Tibial artery (tissue), 4 donors: ENCODE measurements around the gene EPSTI1.
A peak's percentile ranks its signal among the peaks of the same experiment; 100 is the strongest.
"Not testable (repeated sequence)": the region's sequence is repeated elsewhere in the genome, so short reads cannot be mapped to it uniquely, and the experiment has no call there.

Experiments
- DNase-seq, 2 donors: peaks; one replicate each; pipeline ENCODE4 v3.0.0-alpha.2; 2019
- H3K27ac ChIP-seq, 2 donors: fragments of 200-600 bp; sonication (generic) in 1 of 2; 1 replicate in 1 of 2; 2 replicates in 1 of 2; pipeline ENCODE4 v1.5.1; 2018 to 2019; ENCODE audit warnings: mild to moderate bottlenecking in 1 of 2
- H3K27me3 ChIP-seq, 2 donors: fragments of 200-600 bp; sonication (generic) in 1 of 2; one replicate each; pipeline versions ENCODE4 v1.5.1 to v1.6.0; 2016 to 2019
- H3K36me3 ChIP-seq, 3 donors: fragments of 200-600 bp; sonication (generic) in 2 of 3; one replicate each; pipeline ENCODE4 v1.5.1; 2016 to 2019; ENCODE audit warnings: mild to moderate bottlenecking in 2 of 3
- H3K4me1 ChIP-seq, 4 donors: fragments of 200-600 bp; sonication (generic) in 2 of 4; 1 replicate in 3 of 4; 2 replicates in 1 of 4; pipeline ENCODE4 v1.5.1; 2016 to 2019
- H3K4me3 ChIP-seq, 2 donors: fragments of 200-600 bp; sonication (generic) in 1 of 2; 1 replicate in 1 of 2; 2 replicates in 1 of 2; pipeline ENCODE4 v1.5.1; 2018 to 2019; ENCODE audit warnings: mild to moderate bottlenecking in 2 of 2
- H3K9me3 ChIP-seq, 3 donors: fragments of 200-600 bp; sonication (generic) in 1 of 3; one replicate each; pipeline ENCODE4 v1.5.1; 2016 to 2019
- CTCF ChIP-seq, 2 experiments: fragments of 200-600 bp in 1 of 2; fragments of 450-650 bp in 1 of 2; IDR thresholded peaks; one replicate each; pipeline ENCODE4 v1.5.1; 2017 to 2019; ENCODE audit warnings: antibody characterized with exemption in 2 of 2, mild to moderate bottlenecking in 1 of 2, moderate library complexity in 1 of 2
- intact Hi-C: fragments of 100-400 bp; cut with DNase I; formaldehyde crosslinking; loops from one replicate; pipeline ENCODE4 v1.15.0; 2023; ENCODE audit warnings: low total_unique reads

The EPSTI1 gene

DNA sequence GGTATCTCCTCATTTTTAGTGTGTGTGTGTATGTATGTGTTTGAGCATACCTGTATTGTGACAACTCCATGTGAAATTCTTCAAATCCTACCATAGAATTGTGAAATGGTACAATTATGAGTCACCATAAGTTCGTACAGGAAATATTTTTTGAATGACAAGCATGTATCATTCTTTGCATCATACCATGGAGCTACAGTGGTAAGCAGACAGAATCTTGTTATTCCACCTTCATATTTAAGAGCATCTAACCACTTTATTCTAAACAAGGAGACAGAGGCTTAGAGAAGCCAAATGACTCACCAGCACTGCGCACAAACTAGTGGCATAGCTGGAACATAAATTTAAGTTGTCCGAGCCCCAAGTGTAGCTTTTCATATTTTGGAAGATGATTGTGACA is 4.5 kb upstream of the EPSTI1 start:
- no peak overlapping the region for H3K4me3 ChIP-seq
- DNase-seq, result no peak
- H3K4me1 ChIP-seq, result peaks cover 0 to 8% (median 2%) of the 10 kb centered on the region in 4 donors
- H3K9me3 ChIP-seq, result no peaks in the 10 kb centered on the region
- intact Hi-C loops, result no loop called here
- H3K36me3 ChIP-seq, result no peaks in the 10 kb centered on the region
- no peak overlapping the region for H3K27ac ChIP-seq
- no peak for TF ChIP-seq CTCF (IDR thresholded peaks at IDR 0.05)
- no peaks in the 10 kb centered on the region for H3K27me3 ChIP-seq

DNA sequence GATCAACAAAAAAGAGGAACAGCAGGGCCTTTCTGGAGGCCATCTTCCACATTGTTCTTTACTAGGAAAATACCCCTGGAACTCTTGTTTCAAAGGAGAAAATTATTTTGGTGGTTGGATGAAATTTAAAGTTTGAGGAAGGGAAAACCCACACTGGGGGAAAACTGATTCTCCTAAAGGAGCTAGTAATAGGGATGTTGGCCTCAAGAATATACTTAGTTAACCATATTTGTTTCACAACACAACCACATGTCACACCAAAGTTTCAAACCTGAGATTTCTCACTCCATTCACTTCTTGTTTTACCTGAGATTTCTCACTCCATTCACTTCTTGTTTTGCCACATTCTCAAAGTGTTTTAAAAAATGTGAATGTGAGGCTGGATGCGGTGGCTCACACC is 2.8 kb upstream of the EPSTI1 start:
- peaks cover 0 to 13% (median 4%) of the 10 kb centered on the region in 4 donors for H3K4me1 ChIP-seq
- H3K27me3 ChIP-seq, result no peaks in the 10 kb centered on the region
- no peaks in the 10 kb centered on the region for H3K9me3 ChIP-seq
- H3K36me3 ChIP-seq, result no peaks in the 10 kb centered on the region
- no peak for DNase-seq
- H3K4me3 ChIP-seq, result no peak overlapping the region
- no peak for TF ChIP-seq CTCF (IDR thresholded peaks at IDR 0.05)
- no peak overlapping the region for H3K27ac ChIP-seq
- intact Hi-C loops, result no loop called here

DNA sequence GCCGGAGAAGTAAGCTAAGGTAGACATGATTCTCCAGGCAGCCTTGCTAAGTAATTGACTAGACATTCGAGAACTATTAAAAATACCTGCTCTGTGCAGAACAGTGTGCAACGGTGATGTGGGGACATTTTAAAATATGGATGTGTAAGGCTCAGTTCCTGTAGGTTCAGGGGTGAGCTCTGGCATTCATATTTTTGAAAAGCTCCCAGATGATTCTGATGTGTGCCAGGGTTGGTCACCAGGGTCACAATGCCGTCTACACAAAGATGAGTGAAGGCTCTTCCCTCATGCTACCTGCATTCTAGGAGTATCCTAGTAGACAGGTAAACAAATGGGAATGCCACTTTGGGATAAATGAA is 702 bp upstream of the EPSTI1 start:
- Histone ChIP-seq H3K4me1 (peaks cover 0 to 13% (median 4%) of the 10 kb centered on the region in 4 donors), H3K36me3 (no peaks in the 10 kb centered on the region), H3K27me3 (no peaks in the 10 kb centered on the region), H3K4me3 (peak overlapping the region; percentile 75 to 88), H3K9me3 (no peaks in the 10 kb centered on the region), H3K27ac (no peak overlapping the region)
- no peak for TF ChIP-seq CTCF (IDR thresholded peaks at IDR 0.05)
- no peak for DNase-seq
- intact Hi-C loops, result no loop called here

DNA sequence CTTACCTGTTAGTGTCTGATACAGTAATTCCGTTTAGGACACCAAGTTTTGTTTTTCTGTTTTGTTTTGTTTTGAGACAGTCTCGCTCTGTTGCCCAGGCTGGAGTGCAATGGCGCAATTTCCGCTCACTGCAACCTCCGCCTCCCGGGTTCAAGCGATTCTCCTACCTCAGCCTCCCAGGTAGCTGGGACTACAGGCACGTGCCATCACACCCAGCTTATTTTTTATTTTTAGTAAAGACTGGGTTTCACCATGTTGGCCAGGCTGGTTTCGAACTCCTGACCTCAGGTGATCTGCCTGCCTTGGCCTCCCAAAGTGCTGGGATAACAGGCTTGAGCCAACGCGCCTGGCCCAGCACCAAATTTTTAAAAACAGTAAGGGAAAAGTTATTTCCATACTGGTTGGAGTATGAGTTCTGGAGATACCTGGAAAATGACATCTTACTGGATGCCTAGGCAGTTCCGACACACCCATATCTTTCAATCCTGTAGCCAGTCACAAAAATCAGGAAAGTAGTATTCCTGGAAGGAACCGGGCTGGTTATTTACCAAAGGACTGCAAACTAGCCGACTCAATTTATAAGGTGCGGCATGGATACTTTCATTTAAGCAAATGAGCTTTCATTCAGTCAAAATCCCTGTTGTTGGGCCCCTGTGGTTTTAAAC is 676 bp downstream of the EPSTI1 start:
- Histone ChIP-seq H3K27ac (peak overlapping the region; percentile 66 to 68), H3K4me3 (peak overlapping the region; percentile 75 to 88), H3K4me1 (peaks cover 0 to 13% (median 4%) of the 10 kb centered on the region in 4 donors)
- DNase-seq, H3K27me3 ChIP-seq, intact Hi-C loops, H3K9me3 ChIP-seq, H3K36me3 ChIP-seq: not testable (repeated sequence)

- no peaks in the 10 kb centered on the region for H3K9me3 ChIP-seq
- no peak for DNase-seq
- intact Hi-C loops, result no loop called here
- H3K27me3 ChIP-seq, result no peaks in the 10 kb centered on the region
- no peaks in the 10 kb centered on the region for H3K36me3 ChIP-seq
- no peak for TF ChIP-seq CTCF (IDR thresholded peaks at IDR 0.05)
- H3K4me1 ChIP-seq, result peaks cover 0 to 13% (median 6%) of the 10 kb centered on the region in 4 donors
- no peak overlapping the region for H3K27ac ChIP-seq
- H3K4me3 ChIP-seq, result no peak overlapping the region
Measured at GRCh38 chr13:42990291-42991232, 1.5 kb downstream of the EPSTI1 start.

DNA sequence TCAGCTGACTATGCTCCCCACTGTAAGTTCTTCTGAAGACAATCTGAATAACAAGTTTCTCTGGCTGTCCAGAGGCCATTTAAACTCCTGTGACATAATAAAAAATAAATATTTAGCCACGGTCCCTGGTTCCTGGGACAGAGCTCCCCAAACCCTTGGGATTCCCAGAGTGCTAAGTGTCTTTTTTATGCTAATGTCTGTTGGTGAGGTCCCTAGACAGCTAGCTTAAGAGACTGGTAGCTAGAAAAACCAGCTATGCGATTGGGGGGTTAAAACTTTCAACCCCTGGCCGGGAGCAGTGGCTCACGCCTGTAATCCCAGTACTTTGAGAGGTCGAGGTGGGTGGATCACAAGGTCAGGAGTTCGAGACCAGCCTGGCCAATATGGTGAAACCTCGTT is 5.9 kb downstream of the EPSTI1 start:
- DNase-seq, result no peak
- Histone ChIP-seq H3K27me3 (no peaks in the 10 kb centered on the region), H3K9me3 (no peaks in the 10 kb centered on the region), H3K4me1 (peaks cover 0 to 6% (median under 1%) of the 10 kb centered on the region in 4 donors), H3K4me3 (no peak overlapping the region), H3K27ac (no peak overlapping the region), H3K36me3 (no peaks in the 10 kb centered on the region)
- intact Hi-C loops, result no loop called here
- no peak for TF ChIP-seq CTCF (IDR thresholded peaks at IDR 0.05)
